ENCODE data around the gene PTGFRN. TPM values are rescaled to one million over a fixed set of nuclear protein-coding genes. Genes with fewer than 3 reads are reported as not detected.

Gene PTGFRN
- total and polyA plus RNA-seq, 2 of the 4 experiments (the other 2 are of a cell fraction): 0.90 to 1.1 TPM

- ATAC-seq (ENCODE audit: low read depth) (no peak), DNase-seq (no peak)
- H2AK5ac ChIP-seq (ENCODE audit: low read depth, low read length): no peak overlapping the region
- no peaks in the 10 kb centered on the region for H3K27me3 ChIP-seq (ENCODE audit: control insufficient read depth, insufficient read depth, low read length)
- H3K27ac ChIP-seq (ENCODE audit: insufficient read depth, low read length): no peak overlapping the region
- H3K18ac ChIP-seq (ENCODE audit: low read depth, low read length): no peak overlapping the region
- H3K79me1 ChIP-seq (ENCODE audit: low read depth in 1 of 2, low read length in 2 of 2): no peaks in the 10 kb centered on the region
- H3K9me1 ChIP-seq (ENCODE audit: insufficient read depth, low read length): no peaks in the 10 kb centered on the region
- intact Hi-C loops (cut with micrococcal nuclease): no loop called here
- H4K5ac ChIP-seq (ENCODE audit: low read depth, low read length): no peak overlapping the region
- no peak overlapping the region for H4K8ac ChIP-seq (ENCODE audit: low read depth in 2 of 2, low read length in 2 of 2)
- H3K4me3 ChIP-seq (ENCODE audit: insufficient read depth, low read depth, low read length): no peak overlapping the region
- ChIA-PET CTCF (interaction anchor here (0.8 kb wide), 1 partner anchor 13 kb away, joined by 10 read pairs; no protein-coding TSS in a partner anchor), POLR2A (ENCODE audit: unreplicated experiment) (no interaction called here)
- no peak overlapping the region for H4K91ac ChIP-seq (ENCODE audit: insufficient read depth, low read depth, low read length)
- no peak overlapping the region for H3K56ac ChIP-seq (ENCODE audit: extremely low read depth, insufficient read depth, low read length)
- no peaks in the 10 kb centered on the region for H4K20me1 ChIP-seq (ENCODE audit: insufficient read depth, low read length)
- H2BK15ac ChIP-seq (ENCODE audit: low read depth, low read length): no peak overlapping the region
- H2BK20ac ChIP-seq (ENCODE audit: low read depth, low read length): no peak overlapping the region
- H2AK9ac ChIP-seq (replicated peaks; ENCODE audit: low read depth, low read length, poor library complexity): no peak overlapping the region
- H3K36me3 ChIP-seq (ENCODE audit: control insufficient read depth, insufficient read depth, low read length): no peaks in the 10 kb centered on the region
- TF ChIP-seq CEBPB (IDR thresholded peaks at IDR 0.05; ENCODE audit: low read depth, low read length) (no peak), RFX5 (IDR thresholded peaks at IDR 0.05; ENCODE audit: low read depth, low read length) (no peak), USF2 (IDR thresholded peaks at IDR 0.05; ENCODE audit: low read depth, low read length) (no peak), POLR2A (IDR thresholded peaks at IDR 0.05; ENCODE audit: low read depth, low read length) (no peak), CHD1 (IDR thresholded peaks at IDR 0.05; ENCODE audit: low read depth, low read length) (no peak), RAD21 (IDR thresholded peaks at IDR 0.05; ENCODE audit: low read length) (no peak), ELK1 (IDR thresholded peaks at IDR 0.05; ENCODE audit: borderline replicate concordance, low read depth, low read length) (no peak), SMC3 (IDR thresholded peaks at IDR 0.05; ENCODE audit: low read depth, low read length) (no peak), BHLHE40 (IDR thresholded peaks at IDR 0.05; ENCODE audit: low read depth, low read length) (no peak), CTCF (conservative IDR thresholded peaks at IDR 0.05; ENCODE audit: low read depth, low read length) (no peak), NFE2L2 (IDR thresholded peaks at IDR 0.05; ENCODE audit: low read depth, low read length) (no peak), MAZ (IDR thresholded peaks at IDR 0.05; ENCODE audit: borderline replicate concordance, low read depth, low read length) (no peak), FOS (IDR thresholded peaks at IDR 0.05; ENCODE audit: low read depth, low read length) (no peak)
- H3K9ac ChIP-seq (ENCODE audit: low read depth, low read length): no peak overlapping the region
- dilution Hi-C loops (cut with HindIII; ENCODE audit: low sequenced_read_pairs, unreplicated experiment): no loop called here
- no TSS peak for BruUV-seq (replicated peaks)
- H2BK120ac ChIP-seq (ENCODE audit: low read depth, low read length): no peak overlapping the region
- no peaks in the 10 kb centered on the region for H3K9me3 ChIP-seq (ENCODE audit: control insufficient read depth, insufficient read depth, low read length)
- no peak overlapping the region for H3K4ac ChIP-seq (ENCODE audit: low read depth, low read length)
- in situ Hi-C loops (cut with MboI; ENCODE audit: low sequenced_read_pairs): loop anchor here (5.0 kb wide), 1 partner anchor 52 kb away; no protein-coding TSS in a partner anchor
- H3K14ac ChIP-seq (replicated peaks; ENCODE audit: low read depth, low read length): no peak overlapping the region
- H3K4me2 ChIP-seq (ENCODE audit: low read depth, low read length): no peak overlapping the region
- no peak overlapping the region for H2AFZ ChIP-seq (replicated peaks; ENCODE audit: low read length, poor library complexity)
- H2BK5ac ChIP-seq (ENCODE audit: low read depth, low read length, poor library complexity, severe bottlenecking): no peak overlapping the region
- WGBS, 2 experiments (ENCODE audit: extremely low coverage in 2 of 2, insufficient read length in 1 of 2): no CpG with 5 or more reads among the region's 4 CpGs
- H3K4me1 ChIP-seq (ENCODE audit: control insufficient read depth, insufficient read depth, low read length): no peaks in the 10 kb centered on the region
- no peak overlapping the region for H3K23ac ChIP-seq (ENCODE audit: low read depth, low read length)
Observed at GRCh38 chr1:116889380-116889779, 20.3 kb upstream of the PTGFRN start.
